A673 (cell line): Measurements from ENCODE around the gene TNFRSF13B. TPM values are rescaled to one million over a fixed set of nuclear protein-coding genes. Genes with fewer than 3 reads are reported as not detected.

Experiments
- BruUV-seq: library from RNA; stranded (reverse); fragments of 400-500 nt; replicated peaks from 2 replicates; lab custom pipeline; 2021; lab: Mats Ljungman, UMichigan
- CTCF ChIA-PET: fragments of 300-600 bp; sonication (Branson Sonifier 250); formaldehyde crosslinking; loops from one replicate; lab custom pipeline; 2022; ENCODE audit warnings: antibody characterized with exemption; lab: Charles Lee
- POLR2A ChIA-PET: fragments of 300-600 bp; sonication (Branson Sonifier 250); formaldehyde crosslinking; loops from one replicate; lab custom pipeline; 2022; ENCODE audit warnings: antibody characterized with exemption; ENCODE audit not compliant: low non-redundant PET; lab: Charles Lee
- DNase-seq: peaks from one replicate; pipeline ENCODE4 v3.0.0-alpha.2; 2015; ENCODE audit warnings: low spot score
- H3K27ac ChIP-seq: fragments of 200-600 bp; sonication (generic); 2 replicates; pipeline ENCODE4 v1.5.1; 2016; ENCODE audit warnings: mixed run types, low read depth, mild to moderate bottlenecking, mixed read lengths, antibody characterized with exemption, low read length; ENCODE audit not compliant: poor library complexity, severe bottlenecking
- H3K27me3 ChIP-seq: fragments of 200-600 bp; sonication (generic); replicated peaks from 2 replicates; pipeline ENCODE4 v1.6.1; 2017; ENCODE audit warnings: mixed run types, low read depth, mild to moderate bottlenecking, mixed read lengths, antibody characterized with exemption, low read length; ENCODE audit not compliant: insufficient read depth, poor library complexity
- H3K36me3 ChIP-seq: fragments of 200-600 bp; sonication (generic); 2 replicates; pipeline ENCODE4 v1.6.1; 2016; ENCODE audit warnings: mixed run types, mild to moderate bottlenecking, mixed read lengths, antibody characterized with exemption, low read length; ENCODE audit not compliant: insufficient read depth, poor library complexity, severe bottlenecking
- H3K4me1 ChIP-seq: fragments of 200-600 bp; sonication (generic); 2 replicates; pipeline ENCODE4 v1.6.1; 2017; ENCODE audit warnings: mixed run types, mild to moderate bottlenecking, mixed read lengths, antibody characterized with exemption, low read length; ENCODE audit not compliant: insufficient read depth, poor library complexity, severe bottlenecking
- H3K4me3 ChIP-seq: fragments of 200-600 bp; sonication (generic); 2 replicates; pipeline ENCODE4 v1.5.1; 2016; ENCODE audit warnings: low read depth, mixed run types, mild to moderate bottlenecking, mixed read lengths, low read length; ENCODE audit not compliant: poor library complexity, severe bottlenecking
- H3K9me3 ChIP-seq: fragments of 200-600 bp; sonication (generic); 2 replicates; pipeline ENCODE4 v1.6.1; 2016; ENCODE audit warnings: mixed run types, low read depth, mild to moderate bottlenecking, mixed read lengths, antibody characterized with exemption, low read length; ENCODE audit not compliant: poor library complexity, severe bottlenecking
- EZH2 ChIP-seq: fragments of 200-600 bp; sonication (generic); IDR thresholded peaks from 2 replicates; pipeline ENCODE4 v1.6.1; 2017; ENCODE audit warnings: borderline replicate concordance, low read depth, mild to moderate bottlenecking, mixed read lengths, antibody characterized with exemption, low read length; ENCODE audit not compliant: poor library complexity, severe bottlenecking
- intact Hi-C: fragments of 100-400 bp; cut with micrococcal nuclease; formaldehyde crosslinking; loops from one replicate; pipeline ENCODE4 v1.10.0; 2022; ENCODE audit not compliant: unreplicated experiment
- total RNA-seq: library from RNA; stranded (reverse); gene quantifications from 2 replicates; pipeline ENCODE4 v1.2.3, GENCODE V29; 2021
- TF ChIP-seq, protein P1 (sequence below): fragments of 300-800, 200-600 bp; sonication (generic); conservative IDR thresholded peaks from 2 replicates; pipeline ENCODE4 v1.5.1; 2017; ENCODE audit warnings: low read depth, mild to moderate bottlenecking, antibody characterized with exemption, low read length, moderate library complexity, mixed read lengths

The TNFRSF13B gene
- total RNA-seq, 1 experiment from 2014 or later: not detected

DNA sequence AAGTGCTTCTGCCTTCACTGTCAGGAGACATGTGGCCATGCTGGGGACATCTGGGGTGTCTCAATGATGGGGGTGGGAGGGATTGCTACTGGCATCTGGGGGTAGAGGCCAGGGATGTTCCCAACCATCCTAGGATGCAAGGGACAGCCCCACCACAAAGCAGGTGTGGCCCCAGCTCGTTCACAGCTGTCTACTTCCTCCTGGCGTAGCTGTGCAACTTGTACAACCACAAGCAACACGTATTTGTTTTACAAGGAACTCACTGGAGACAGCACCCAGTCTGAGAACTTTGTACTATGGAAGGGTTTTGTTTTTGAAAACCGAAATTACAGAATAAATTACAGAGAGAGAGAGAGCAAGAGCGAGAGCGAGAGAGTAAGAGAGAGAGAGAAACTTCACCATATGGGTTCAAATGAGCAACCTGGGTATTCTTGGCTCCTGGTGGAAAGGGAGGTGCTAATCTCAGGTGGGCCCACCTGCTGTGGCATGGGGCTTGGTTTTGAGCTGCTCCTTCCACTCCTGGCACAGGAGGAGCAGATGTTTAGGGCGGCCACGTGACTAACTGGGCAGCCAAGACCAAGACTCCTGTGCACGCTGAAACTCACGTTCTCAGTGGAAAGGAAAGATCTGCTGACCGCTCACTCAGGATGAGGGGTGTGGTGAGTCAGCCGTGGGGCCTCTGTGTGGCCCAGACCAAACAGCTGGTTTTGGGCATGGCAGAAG is 17.5 kb upstream of the TNFRSF13B start:
- no peak overlapping the region for H3K4me3 ChIP-seq
- BruUV-seq: no TSS peak
- TF ChIP-seq, protein P1, sequence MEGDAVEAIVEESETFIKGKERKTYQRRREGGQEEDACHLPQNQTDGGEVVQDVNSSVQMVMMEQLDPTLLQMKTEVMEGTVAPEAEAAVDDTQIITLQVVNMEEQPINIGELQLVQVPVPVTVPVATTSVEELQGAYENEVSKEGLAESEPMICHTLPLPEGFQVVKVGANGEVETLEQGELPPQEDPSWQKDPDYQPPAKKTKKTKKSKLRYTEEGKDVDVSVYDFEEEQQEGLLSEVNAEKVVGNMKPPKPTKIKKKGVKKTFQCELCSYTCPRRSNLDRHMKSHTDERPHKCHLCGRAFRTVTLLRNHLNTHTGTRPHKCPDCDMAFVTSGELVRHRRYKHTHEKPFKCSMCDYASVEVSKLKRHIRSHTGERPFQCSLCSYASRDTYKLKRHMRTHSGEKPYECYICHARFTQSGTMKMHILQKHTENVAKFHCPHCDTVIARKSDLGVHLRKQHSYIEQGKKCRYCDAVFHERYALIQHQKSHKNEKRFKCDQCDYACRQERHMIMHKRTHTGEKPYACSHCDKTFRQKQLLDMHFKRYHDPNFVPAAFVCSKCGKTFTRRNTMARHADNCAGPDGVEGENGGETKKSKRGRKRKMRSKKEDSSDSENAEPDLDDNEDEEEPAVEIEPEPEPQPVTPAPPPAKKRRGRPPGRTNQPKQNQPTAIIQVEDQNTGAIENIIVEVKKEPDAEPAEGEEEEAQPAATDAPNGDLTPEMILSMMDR: no peak
- TF ChIP-seq EZH2: no peak
- H3K36me3 ChIP-seq: no peaks in the 10 kb centered on the region
- H3K27ac ChIP-seq: no peak overlapping the region
- ChIA-PET CTCF (no interaction called here), POLR2A (no interaction called here)
- DNase-seq: no peak
- intact Hi-C loops: no loop called here
- H3K9me3 ChIP-seq: no peaks in the 10 kb centered on the region
- no peaks in the 10 kb centered on the region for H3K27me3 ChIP-seq
- H3K4me1 ChIP-seq: peaks cover 17% of the 10 kb centered on the region

DNA sequence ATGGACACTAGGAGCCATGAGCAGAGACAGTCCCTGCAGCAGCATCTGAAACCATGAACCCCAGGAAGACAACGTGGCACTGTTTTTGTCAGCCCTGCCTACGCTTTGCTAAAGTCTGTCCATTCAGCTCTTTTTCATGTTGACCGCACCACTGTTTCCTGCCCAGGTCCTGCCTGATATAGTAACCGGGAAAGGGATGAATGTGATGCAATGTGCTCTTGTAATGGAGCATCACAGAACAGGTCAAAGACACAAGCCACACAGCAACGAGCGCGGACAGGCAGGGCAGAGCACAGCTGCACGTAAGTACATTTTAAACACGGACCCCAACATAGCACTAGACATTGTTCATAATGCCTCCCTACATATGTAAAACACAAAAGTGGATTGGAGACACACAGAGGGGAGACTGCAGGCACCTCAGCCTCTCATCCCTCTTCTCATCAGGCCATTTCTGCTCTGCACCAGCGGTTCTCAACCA is 16.9 kb upstream of the TNFRSF13B start:
- Histone ChIP-seq H3K27ac (peak overlapping the region; percentile 9), H3K27me3 (no peaks in the 10 kb centered on the region), H3K36me3 (no peaks in the 10 kb centered on the region), H3K4me3 (no peak overlapping the region), H3K4me1 (peaks cover 17% of the 10 kb centered on the region), H3K9me3 (no peaks in the 10 kb centered on the region)
- TF ChIP-seq, protein P1: no peak
- TF ChIP-seq EZH2: no peak
- no TSS peak for BruUV-seq
- no peak for DNase-seq
- ChIA-PET CTCF (no interaction called here), POLR2A (no interaction called here)
- intact Hi-C loops: no loop called here

DNA sequence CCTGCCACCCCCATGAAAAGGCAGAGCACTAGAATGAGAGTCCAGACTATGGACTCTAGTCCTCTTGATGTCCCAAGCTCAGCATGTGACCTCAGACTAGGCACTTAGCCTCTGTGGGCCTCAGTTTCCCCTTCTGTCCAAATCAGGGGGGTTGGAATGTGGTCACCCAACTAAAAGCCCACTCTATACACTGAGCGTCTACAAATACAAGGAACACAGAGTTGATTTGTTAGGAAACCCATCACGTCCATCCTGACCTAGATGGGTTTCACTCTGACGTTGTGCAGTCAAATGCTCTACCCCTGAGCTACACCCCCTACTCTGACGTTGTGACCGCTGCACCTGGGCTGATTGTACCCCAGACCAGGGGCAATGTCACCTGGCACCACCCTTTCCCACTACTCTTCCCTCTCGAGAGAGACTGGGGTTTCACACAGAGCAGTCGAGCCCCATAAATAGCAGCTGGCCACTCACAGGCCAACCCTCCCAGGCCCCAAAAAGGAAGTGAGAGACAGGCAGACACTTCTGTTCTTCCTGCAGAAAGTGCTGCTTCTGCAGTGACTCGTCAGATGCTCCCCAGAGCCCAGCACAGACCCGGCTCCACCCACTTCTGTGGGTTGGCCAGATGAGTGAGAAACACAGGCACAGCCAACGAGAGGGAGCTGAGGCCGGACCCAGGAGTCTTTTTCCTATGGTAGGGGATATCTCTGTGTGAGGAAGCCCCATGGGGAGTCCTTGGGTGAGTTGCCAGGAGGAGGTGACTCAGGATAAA is 16.1 kb upstream of the TNFRSF13B start:
- DNase-seq: peak; percentile 93
- no peaks in the 10 kb centered on the region for H3K9me3 ChIP-seq
- intact Hi-C loops: no loop called here
- no TSS peak for BruUV-seq
- no peaks in the 10 kb centered on the region for H3K36me3 ChIP-seq
- TF ChIP-seq EZH2: no peak
- TF ChIP-seq, protein P1: no peak
- ChIA-PET CTCF (no interaction called here), POLR2A (no interaction called here)
- peaks cover 17% of the 10 kb centered on the region for H3K4me1 ChIP-seq
- H3K4me3 ChIP-seq: no peak overlapping the region
- H3K27ac ChIP-seq: peak overlapping the region; percentile 9
- H3K27me3 ChIP-seq: no peaks in the 10 kb centered on the region
